B cell (primary cell): ENCODE results near the gene PTPRU. TPM values are rescaled to one million over a fixed set of nuclear protein-coding genes. Genes with fewer than 3 reads are reported as not detected.

ENCODE experiments used
- ATAC-seq: fragments of 200-7000 bp; cut with Tn5 transposase; one replicate; pipeline ENCODE4 v1.10.0; 2021; ENCODE audit warnings: low read depth, mild to moderate bottlenecking, moderate number of reproducible peaks, moderate library complexity
- CTCF ChIA-PET: fragments of 350-600 bp; sonication (Branson Sonifier 250); formaldehyde crosslinking; loops from one replicate; lab custom pipeline; 2021; ENCODE audit warnings: antibody characterized with exemption, inconsistent platforms; lab: Charles Lee
- POLR2A ChIA-PET: fragments of 350-600 bp; sonication (Branson Sonifier 250); formaldehyde crosslinking; loops from one replicate; lab custom pipeline; 2021; ENCODE audit warnings: antibody characterized with exemption; lab: Charles Lee
- DNase-seq: peaks from one replicate; pipeline ENCODE4 v3.0.0; 2013
- H2AFZ ChIP-seq: 2 replicates; pipeline ENCODE4 v1.6.1; 2012; ENCODE audit warnings: mild to moderate bottlenecking, low read depth, low read length; ENCODE audit not compliant: insufficient read depth, poor library complexity, severe bottlenecking
- H3K27ac ChIP-seq, 2 donors: 1 replicate in 1 of 2; 2 replicates in 1 of 2; pipeline ENCODE4 v1.5.1; 2012 to 2013; ENCODE audit warnings: low read length in 2 of 2, mild to moderate bottlenecking in 2 of 2, moderate library complexity in 1 of 2
- H3K27me3 ChIP-seq, 4 experiments: fragments of 200-600 bp in 1 of 4; sonication (generic) in 1 of 4; replicated peaks in 1 of 4; 1 replicate in 2 of 4; 2 replicates in 2 of 4; pipeline versions ENCODE4 v1.6.1 to v1.7.0; 2013 to 2016; ENCODE audit warnings: low read length in 3 of 4, mild to moderate bottlenecking in 2 of 4, mixed read lengths in 1 of 4, moderate library complexity in 1 of 4; ENCODE audit not compliant: insufficient read depth in 4 of 4, control insufficient read depth in 3 of 4; ENCODE audit errors: control extremely low read depth in 1 of 4
- H3K36me3 ChIP-seq, 2 experiments: replicated peaks in 1 of 2; 1 replicate in 1 of 2; 2 replicates in 1 of 2; pipeline versions ENCODE4 v1.6.1 to v1.7.1; 2013; ENCODE audit warnings: low read length in 1 of 2; ENCODE audit not compliant: insufficient read depth in 2 of 2, control insufficient read depth in 1 of 2; ENCODE audit errors: control extremely low read depth in 1 of 2, extremely low read depth in 1 of 2
- H3K4me1 ChIP-seq, 2 donors: fragments of 200-600 bp in 1 of 2; sonication (generic) in 1 of 2; 1 replicate in 1 of 2; 2 replicates in 1 of 2; pipeline versions ENCODE4 v1.5.1 to v1.6.1; 2013 to 2017; ENCODE audit warnings: low read length in 2 of 2; ENCODE audit not compliant: control insufficient read depth in 2 of 2, insufficient read depth in 2 of 2
- H3K4me2 ChIP-seq: replicated peaks from 2 replicates; pipeline ENCODE3; 2012; ENCODE audit warnings: mild to moderate bottlenecking, low read depth, low read length; ENCODE audit not compliant: poor library complexity, severe bottlenecking
- H3K4me3 ChIP-seq, 5 experiments: fragments of 200-600 bp in 1 of 5; sonication (generic) in 1 of 5; 1 replicate in 3 of 5; 2 replicates in 2 of 5; pipeline versions ENCODE4 v1.5.1 to v1.7.0; 2011 to 2016; ENCODE audit warnings: low read length in 4 of 5, mild to moderate bottlenecking in 4 of 5, low read depth in 2 of 5, control low read depth in 1 of 5, moderate library complexity in 1 of 5; ENCODE audit not compliant: insufficient read depth in 1 of 5; ENCODE audit errors: control extremely low read depth in 1 of 5, extremely low read depth in 1 of 5
- H3K79me2 ChIP-seq: fragments of 200-600 bp; sonication (generic); one replicate; pipeline ENCODE4 v1.6.0; 2016; ENCODE audit warnings: low read length; ENCODE audit not compliant: control insufficient read depth, insufficient read depth
- H3K9ac ChIP-seq: fragments of 200-600 bp; sonication (generic); 2 replicates; pipeline ENCODE4 v1.6.1; 2017; ENCODE audit warnings: mild to moderate bottlenecking, low read length, moderate library complexity
- H3K9me3 ChIP-seq, 3 donors: one replicate each; pipeline versions ENCODE4 v1.6.1 to v1.7.1; 2013; ENCODE audit warnings: low read length in 2 of 3; ENCODE audit not compliant: control insufficient read depth in 2 of 3, insufficient read depth in 1 of 3; ENCODE audit errors: control extremely low read depth in 1 of 3
- H4K20me1 ChIP-seq: 2 replicates; pipeline ENCODE4 v1.6.0; 2012; ENCODE audit warnings: mild to moderate bottlenecking, low read length; ENCODE audit not compliant: insufficient read depth, control insufficient read depth, poor library complexity, severe bottlenecking
- H3K27ac Mint-ChIP-seq: one replicate; pipeline ENCODE4 v1.8.0; 2021; ENCODE audit warnings: mixed read lengths
- H3K27me3 Mint-ChIP-seq: one replicate; pipeline ENCODE4 v1.8.0; 2021; ENCODE audit warnings: mixed read lengths
- H3K4me1 Mint-ChIP-seq: one replicate; pipeline ENCODE4 v1.8.0; 2021; ENCODE audit warnings: mixed read lengths
- H3K4me3 Mint-ChIP-seq: one replicate; pipeline ENCODE4 v1.8.0; 2021; ENCODE audit warnings: mixed read lengths
- H3K9me3 Mint-ChIP-seq: one replicate; pipeline ENCODE4 v1.8.0; 2022; ENCODE audit warnings: mixed read lengths; ENCODE audit not compliant: insufficient read depth
- CTCF ChIP-seq: fragments of 200-600 bp; IDR thresholded peaks from one replicate; pipeline ENCODE4 v1.8.0; 2022; ENCODE audit warnings: antibody characterized with exemption, mild to moderate bottlenecking
- EZH2 ChIP-seq: IDR thresholded peaks from 2 replicates; pipeline ENCODE4 v1.6.1; 2012; ENCODE audit warnings: borderline replicate concordance, low read depth, mild to moderate bottlenecking, moderate library complexity, low read length; ENCODE audit not compliant: insufficient read depth, poor library complexity, severe bottlenecking
- WGBS: methylation state at CpG from one replicate; pipeline ENCODE4 v1.1.5; 2013; ENCODE audit warnings: missing lambda C conversion rate; ENCODE audit not compliant: insufficient coverage; 5-methylcytosine and 5-hydroxymethylcytosine counted together
- intact Hi-C: fragments of 100-400 bp; cut with micrococcal nuclease; formaldehyde crosslinking; loops from one replicate; pipeline ENCODE4 v1.10.0; 2022
- polyA plus RNA-seq: library from polyadenylated mRNA; depleted of rRNA; stranded (reverse); fragments of >200 nt; gene quantifications from 2 replicates; pipeline ENCODE4 v1.2.3, GENCODE V29; 2012
- total RNA-seq, 2 donors: library from RNA; stranded (reverse); fragments of 120-200 nt in 1 of 2; gene quantifications; 1 replicate in 1 of 2; 2 replicates in 1 of 2; pipeline versions ENCODE4 v1.2.3 to v1.2.4, GENCODE V29; 2013 to 2022

The PTPRU gene
- total and polyA plus RNA-seq, 2 donors (not counting 1 experiment from before 2014, with no cell fraction given) = 0.10 to 0.25 TPM

GRCh38 chr1:29289493-29289892, 53.2 kb downstream of the PTPRU start:
- Histone ChIP-seq H3K9ac (no peak overlapping the region), H3K79me2 (no peaks in the 10 kb centered on the region), H3K4me2 (no peak overlapping the region), H3K4me3 (no peak overlapping the region), H3K27me3 (peaks cover 0 to 4% (median 0%) of the 10 kb centered on the region in 4 experiments), H4K20me1 (no peaks in the 10 kb centered on the region), H3K4me1 (no peaks in the 10 kb centered on the region), H3K9me3 (no peaks in the 10 kb centered on the region), H2AFZ (no peak overlapping the region), H3K36me3 (no peaks in the 10 kb centered on the region), H3K27ac (no peak overlapping the region)
- Mint-ChIP-seq H3K4me3 (no peak overlapping the region), H3K9me3 (no peaks in the 10 kb centered on the region), H3K27me3 (peaks cover 7% of the 10 kb centered on the region), H3K4me1 (peaks cover 2% of the 10 kb centered on the region), H3K27ac (no peak overlapping the region)
- intact Hi-C loops = no loop called here
- TF ChIP-seq EZH2 (no peak), CTCF (no peak)
- WGBS = 89% methylated on average over 10 of the region's 11 CpGs
- ATAC-seq (no peak), DNase-seq (no peak)
- ChIA-PET POLR2A (no interaction called here), CTCF (no interaction called here)

GRCh38 chr1:29290414-29290985, 54.2 kb downstream of the PTPRU start:
- H3K4me3 ChIP-seq = no peak overlapping the region
- H3K9ac ChIP-seq = no peak overlapping the region
- ChIA-PET CTCF (no interaction called here), POLR2A (no interaction called here)
- no peaks in the 10 kb centered on the region for H3K9me3 ChIP-seq
- no peak overlapping the region for H3K4me3 Mint-ChIP-seq
- H3K36me3 ChIP-seq = no peaks in the 10 kb centered on the region
- H3K4me1 Mint-ChIP-seq = peaks cover 2% of the 10 kb centered on the region
- H3K9me3 Mint-ChIP-seq = peaks cover 3% of the 10 kb centered on the region
- H3K27me3 Mint-ChIP-seq = peaks cover 10% of the 10 kb centered on the region
- TF ChIP-seq EZH2 (no peak), CTCF (no peak)
- H3K4me2 ChIP-seq = no peak overlapping the region
- no peaks in the 10 kb centered on the region for H4K20me1 ChIP-seq
- H2AFZ ChIP-seq = no peak overlapping the region
- H3K27ac Mint-ChIP-seq = no peak overlapping the region
- intact Hi-C loops = no loop called here
- no peaks in the 10 kb centered on the region for H3K79me2 ChIP-seq
- DNase-seq (no peak), ATAC-seq (no peak)
- WGBS = 91% methylated on average over 11 of the region's 12 CpGs
- H3K27ac ChIP-seq = no peak overlapping the region
- peaks cover 0 to 4% (median 0%) of the 10 kb centered on the region in 4 experiments for H3K27me3 ChIP-seq
- H3K4me1 ChIP-seq = no peaks in the 10 kb centered on the region
